Activated CD4-positive, alpha-beta T cell treated with anti-CD3 and anti-CD28 coated beads, Interleukin-2, Interleukin-4, amounts not matched to agents 100 ng/mL and 50 ng/mL, durations not matched to agents 16 hours and 8 hours (primary cell): ENCODE data around the gene SENP5.
"Not testable (repeated sequence)": the region's sequence is repeated elsewhere in the genome, so short reads cannot be mapped to it uniquely, and the experiment has no call there.

Source experiments
- DNase-seq: peaks from one replicate; pipeline ENCODE4 v3.0.0-alpha.2; 2020; ENCODE audit warnings: low spot score

The SENP5 gene, protein sequence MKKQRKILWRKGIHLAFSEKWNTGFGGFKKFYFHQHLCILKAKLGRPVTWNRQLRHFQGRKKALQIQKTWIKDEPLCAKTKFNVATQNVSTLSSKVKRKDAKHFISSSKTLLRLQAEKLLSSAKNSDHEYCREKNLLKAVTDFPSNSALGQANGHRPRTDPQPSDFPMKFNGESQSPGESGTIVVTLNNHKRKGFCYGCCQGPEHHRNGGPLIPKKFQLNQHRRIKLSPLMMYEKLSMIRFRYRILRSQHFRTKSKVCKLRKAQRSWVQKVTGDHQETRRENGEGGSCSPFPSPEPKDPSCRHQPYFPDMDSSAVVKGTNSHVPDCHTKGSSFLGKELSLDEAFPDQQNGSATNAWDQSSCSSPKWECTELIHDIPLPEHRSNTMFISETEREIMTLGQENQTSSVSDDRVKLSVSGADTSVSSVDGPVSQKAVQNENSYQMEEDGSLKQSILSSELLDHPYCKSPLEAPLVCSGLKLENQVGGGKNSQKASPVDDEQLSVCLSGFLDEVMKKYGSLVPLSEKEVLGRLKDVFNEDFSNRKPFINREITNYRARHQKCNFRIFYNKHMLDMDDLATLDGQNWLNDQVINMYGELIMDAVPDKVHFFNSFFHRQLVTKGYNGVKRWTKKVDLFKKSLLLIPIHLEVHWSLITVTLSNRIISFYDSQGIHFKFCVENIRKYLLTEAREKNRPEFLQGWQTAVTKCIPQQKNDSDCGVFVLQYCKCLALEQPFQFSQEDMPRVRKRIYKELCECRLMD

DNA sequence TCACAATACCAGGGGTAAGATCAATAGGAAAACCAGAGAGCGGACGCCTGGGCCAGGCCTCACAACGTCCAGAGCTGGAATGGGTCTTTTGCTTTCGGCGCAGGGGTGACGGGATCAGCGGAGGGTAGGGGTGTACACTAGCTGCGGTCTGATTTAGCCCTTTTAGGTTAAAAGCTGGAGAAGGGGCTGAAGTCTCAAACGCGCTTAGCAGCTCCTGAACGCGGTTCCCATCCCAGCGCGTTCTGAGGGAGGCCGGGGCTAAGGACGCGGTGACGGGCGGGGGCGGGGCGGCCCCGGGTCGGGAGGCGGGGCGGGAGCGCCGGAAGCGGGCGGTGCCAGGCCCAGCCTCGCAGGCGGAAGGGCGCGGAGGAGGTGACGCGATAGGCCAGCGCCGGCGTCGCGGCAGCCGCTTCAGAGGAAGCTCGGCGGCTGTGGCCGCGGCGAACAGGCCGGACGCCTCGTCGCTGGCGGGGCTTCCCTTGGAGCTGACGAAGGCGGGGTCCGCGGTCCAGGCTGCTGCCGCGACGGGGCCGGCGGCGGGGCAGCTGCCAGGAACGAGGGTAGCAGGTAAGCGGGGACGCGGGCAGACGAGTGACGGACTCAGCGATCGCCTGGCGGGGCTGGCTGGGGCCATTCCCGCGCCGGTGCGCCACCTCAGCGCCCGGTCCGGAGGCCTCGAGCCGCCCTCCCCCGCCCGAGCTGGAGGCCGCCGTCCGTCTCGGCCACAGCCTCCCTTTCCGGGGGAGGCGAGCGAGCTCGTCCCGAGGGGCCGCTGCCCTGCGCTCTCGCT, at the start of gene SENP5:
Gene SENP5, plus strand, starts transcription at position 414 of the 790 bp plus-strand sequence. CDS start 17,262 bp downstream, outside the sequence.
- peak; percentile 91 for DNase-seq

DNA sequence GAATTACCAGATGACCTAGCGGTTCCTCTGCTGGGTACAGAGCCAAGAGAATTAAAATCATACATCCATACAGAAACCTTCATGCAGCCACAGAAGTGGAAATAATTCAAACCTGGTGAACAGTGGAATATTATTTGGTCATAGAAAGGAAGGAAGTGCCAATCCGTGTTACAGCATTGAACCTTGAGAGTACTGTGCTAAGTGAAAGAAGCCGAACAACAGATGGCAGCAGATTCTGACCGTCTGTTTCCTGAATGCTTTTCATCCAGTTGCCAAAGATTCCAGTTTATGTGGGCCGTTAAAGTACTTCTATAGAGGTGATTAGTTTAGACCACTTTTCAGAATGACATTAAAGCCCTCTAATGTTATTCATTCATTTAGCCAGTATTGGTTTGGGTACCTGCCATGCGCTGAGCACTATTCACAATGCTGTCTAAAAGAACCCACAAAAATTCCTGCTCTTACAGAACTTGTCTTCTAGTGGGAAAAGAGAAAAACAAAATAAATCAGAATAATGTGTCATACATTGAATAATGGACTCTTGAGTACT, 45.8 kb upstream of the SENP5 start:
- DNase-seq, result no peak

DNA sequence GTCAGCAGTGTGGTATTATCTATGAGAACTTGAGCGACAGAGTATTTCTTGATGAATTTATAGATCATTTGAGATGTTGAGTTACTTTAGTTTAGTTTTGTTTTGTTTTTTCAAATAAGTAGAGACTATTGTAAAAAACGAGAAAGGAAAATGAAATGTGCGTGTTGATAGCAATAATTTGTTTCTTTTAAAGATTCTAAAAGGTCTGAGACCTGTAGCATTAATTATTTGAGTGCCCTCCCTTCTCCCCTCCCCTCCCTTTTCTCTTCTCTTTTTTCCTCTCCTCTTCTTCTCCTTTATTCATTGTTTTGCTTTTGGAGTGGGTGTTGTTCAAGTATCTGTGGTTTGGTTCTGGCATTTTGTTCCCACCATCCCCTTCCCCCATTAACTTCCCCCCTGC, 38.1 kb upstream of the SENP5 start:
- DNase-seq, result not testable (repeated sequence)

DNA sequence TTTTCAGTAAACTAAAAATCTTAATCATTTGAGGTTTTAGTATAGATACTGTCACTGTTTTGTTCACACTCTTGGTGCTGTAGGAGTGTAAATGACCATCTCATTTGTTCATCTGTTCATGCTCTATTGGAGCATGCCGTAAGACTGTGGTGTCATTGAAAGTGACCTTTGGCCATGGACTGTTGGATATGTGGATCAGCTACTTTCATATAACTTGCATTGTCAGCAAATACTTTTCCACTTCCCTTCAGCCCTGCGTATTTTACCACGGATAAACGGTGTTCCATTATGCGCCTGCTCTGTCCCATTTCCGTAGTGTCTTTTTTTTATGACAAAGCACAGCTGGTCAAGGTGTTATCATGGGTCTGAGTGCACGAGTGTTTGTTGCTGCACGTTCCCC, 32.6 kb upstream of the SENP5 start:
- DNase-seq, result no peak

DNA sequence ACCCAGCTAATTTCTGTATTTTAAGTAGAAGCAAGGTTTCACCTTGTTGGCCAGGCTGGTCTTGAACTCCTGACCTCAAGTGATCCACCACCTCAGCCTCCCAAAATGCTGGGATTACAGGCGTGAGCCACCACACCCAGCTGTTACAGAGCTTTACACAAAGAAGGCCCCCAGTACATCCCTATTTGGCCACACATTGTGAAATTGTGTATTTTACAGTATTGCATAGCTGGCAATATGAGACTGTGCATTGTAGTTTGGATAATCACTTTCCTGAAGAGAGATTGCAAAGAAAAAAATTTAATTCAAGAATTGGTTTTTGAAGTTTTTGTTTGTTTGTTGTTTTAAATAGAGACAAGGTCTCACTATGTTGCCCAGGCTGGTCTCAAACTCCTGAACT, 31.1 kb upstream of the SENP5 start:
- not testable (repeated sequence) for DNase-seq

DNA sequence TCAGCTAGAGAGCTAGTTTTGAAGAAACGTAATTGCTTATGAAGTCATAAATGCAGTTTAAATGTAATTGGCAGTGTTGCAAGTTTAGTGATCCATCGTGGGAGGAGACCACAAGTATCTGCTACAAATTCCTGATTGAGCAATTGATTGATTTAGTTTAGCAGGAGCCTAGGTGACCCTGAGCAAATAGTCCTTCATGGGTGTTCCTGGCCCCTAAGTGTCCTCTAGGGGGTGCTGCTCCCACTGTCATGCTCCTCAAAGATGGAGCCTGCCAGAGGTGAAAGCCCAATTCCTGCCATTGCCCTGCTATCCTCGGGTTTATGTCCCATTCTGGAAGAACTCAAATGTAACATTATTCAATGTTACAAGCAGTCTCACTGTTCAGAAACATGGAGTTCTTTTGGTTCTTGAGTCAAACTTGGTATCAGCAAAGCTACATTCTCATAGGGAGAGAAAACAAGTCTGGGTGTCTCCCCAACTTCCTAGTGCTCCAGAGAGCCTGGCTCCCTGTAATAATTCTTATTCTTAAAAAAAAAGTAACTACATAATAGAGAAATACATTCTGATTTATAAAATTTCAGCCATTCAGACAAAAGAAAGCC, 29.8 kb upstream of the SENP5 start:
- peak; percentile 77 for DNase-seq

DNA sequence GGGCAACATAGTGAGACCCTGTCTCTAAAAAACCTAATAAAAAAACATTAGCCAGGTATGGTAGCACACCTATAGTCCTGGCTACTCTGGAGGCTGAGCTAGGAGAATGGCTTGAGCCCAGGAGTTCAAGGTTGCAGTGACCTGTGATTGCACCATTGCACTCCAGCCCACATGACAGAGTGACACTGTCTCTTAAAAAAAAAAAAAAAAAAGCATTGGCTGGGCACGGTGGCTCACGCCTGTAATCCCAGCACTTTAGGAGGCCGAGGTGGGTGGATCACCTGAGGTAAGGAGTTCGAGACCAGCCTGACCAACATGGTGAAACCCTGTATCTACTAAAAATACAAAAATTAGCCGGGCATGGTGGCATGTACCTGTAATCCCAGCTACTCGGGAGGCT, 28.4 kb upstream of the SENP5 start:
- not testable (repeated sequence) for DNase-seq

DNA sequence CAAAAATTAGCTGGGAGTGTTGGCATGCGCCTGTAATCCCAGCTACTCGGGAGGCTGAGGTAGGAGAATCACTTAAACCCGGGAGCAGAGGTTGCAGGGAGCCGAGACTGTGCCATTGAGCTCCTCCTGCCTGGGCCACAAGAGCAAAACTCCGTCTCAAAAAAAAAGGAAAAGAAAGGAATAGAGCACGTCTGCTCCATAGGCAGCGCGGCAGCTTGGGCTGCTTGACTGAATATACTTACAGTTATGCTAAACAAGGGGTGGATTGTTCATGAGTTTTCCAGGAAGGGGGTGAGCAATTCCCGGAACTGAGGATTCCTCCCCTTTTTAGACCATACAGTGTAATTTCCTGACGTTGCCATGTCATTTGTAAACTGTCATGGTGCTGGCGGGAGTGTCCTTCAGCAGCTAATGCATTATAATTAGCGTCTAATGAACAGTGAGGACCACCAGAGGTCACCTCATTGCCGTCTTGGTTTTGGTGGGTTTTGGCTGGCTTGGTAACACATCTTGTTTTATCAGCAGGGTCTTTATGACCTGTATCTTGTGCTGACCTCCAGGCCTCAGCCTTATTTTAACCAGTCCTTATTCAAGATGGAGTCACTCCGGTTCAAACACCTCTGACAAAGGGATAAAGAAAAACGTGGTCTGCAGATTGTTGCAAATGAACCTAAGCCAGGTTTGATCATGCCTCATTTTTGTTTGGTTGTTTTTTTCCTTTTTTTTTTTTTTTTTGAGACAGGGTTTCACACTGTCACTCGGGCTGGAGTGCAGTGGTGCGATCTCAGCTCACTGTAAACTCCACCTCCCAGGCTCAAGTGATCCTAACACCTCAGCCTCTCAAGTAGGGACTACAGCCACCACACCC, 24.9 kb upstream of the SENP5 start:
- DNase-seq, result peak; percentile 28

DNA sequence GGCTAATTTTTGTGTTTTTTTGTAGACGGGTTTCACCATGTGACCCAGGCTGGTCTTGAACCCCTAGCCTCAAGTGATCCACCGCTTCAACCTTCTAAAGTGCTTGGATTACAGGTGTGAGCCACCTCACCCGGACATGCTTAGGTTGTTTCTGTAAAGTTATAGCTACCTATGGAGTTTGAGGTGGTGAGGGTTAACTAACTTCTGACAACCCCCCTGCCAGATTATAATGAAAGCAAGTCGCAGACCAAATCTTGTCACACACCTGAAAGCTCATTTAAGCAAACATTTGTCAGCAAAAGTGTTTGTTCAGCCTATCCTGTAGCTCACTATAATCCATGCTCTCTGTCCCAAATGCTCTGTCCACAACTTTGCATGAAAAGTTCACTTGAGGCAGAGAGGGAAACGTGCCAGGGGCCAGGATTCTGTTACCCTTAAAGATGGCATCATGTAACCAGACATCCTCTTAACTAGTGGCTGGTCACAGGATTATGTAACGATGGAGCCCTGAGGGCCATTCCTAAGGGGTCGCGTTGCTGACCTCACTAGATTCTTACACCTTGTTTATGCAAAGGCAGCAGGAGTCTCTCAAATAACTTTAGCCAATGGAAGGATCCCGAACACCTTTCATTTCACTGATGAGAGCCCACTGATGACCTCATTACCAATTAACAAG, 24.1 kb upstream of the SENP5 start:
- no peak for DNase-seq

DNA sequence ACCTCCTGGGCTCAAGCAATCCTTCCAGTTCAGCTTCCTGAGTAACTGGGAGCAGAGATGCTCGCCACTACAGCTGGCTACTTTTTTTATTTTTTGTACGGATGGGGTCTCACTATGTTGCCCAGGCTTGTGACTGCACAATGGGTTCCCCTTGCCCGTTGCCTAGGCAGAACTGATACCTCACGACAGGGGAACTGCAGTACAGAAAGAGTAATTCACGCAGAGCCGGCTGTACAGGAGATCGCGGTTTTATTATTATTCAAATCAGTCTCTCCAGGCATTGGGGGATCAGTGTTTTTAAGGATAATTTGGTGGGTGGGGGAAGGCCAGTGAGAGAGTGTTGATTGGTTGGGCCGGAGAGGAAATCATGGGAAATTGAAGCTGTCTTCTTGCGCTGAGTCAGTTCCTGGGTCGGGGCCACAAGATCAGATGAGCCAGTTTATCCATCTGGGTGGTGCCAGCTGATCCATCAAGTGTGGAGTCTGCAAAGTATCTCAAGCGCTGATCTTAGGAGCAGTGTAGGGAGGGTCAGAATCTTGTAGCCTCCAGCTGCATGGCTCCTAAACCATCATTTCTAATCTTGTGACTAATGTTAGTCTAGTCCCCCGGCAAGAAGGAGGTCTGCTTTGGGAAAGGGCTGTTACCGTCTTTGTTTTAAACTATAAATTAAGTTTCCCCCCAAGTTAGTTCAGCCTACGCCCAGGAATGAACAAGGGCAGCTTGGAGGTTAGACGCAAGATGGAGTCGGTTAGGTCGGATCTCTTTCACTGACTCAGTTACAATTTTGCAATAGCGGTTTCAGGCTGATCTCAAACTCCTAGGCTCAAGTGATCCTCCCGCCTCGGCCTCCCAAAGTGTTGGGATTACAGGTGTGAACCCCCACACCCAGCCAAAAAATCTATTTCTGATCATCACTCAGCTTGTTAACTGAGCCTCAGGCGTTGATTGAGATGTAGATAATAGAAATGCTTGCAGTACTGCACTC, 23.2 kb upstream of the SENP5 start:
- DNase-seq, result not testable (repeated sequence)

DNA sequence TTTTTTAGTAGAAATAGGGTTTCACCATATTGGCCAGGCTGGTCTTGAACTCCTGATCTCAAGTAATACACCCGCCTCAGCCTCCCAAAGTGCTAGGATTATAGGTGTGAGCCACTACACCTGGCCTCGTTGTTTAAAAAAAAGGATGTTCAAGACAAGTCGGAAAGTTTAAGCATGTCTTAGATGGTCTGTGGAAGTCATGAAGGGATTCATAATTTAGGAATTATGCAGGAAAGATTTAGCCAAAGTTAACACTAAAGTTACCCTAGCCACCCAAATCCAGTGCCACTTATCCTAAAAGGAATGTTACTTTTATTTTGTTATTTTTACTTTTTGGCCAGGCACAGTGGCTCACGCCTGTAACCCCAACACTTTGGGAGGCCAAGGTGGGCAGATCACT, 19.3 kb upstream of the SENP5 start:
- not testable (repeated sequence) for DNase-seq

DNA sequence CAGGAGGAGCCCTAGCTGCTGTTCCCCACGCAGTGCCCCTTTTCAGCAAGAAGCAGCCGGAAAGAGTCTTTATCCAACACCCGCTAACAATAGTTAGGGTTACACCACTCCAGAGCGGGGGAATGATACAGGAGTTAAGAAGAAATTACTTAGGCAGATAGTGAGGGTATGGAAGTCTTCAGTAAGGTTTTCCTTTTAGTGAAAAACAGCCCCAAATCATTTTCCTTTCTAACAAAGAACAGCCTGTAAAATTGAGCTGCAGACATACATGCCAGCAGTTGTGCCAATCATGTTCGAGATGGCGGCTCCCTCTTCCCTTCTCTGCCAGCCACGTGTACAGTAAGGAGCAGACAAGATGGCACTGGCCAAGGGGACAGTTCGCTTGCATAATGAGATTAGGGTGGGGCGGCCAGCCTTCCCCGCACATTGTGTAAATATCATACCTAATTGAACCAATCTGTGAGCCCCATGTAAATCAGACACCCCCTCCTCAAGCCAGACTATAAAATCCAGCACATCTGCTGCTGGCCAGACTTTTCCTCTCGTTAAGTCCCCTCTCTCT, 18.5 kb upstream of the SENP5 start:
- no peak for DNase-seq

DNA sequence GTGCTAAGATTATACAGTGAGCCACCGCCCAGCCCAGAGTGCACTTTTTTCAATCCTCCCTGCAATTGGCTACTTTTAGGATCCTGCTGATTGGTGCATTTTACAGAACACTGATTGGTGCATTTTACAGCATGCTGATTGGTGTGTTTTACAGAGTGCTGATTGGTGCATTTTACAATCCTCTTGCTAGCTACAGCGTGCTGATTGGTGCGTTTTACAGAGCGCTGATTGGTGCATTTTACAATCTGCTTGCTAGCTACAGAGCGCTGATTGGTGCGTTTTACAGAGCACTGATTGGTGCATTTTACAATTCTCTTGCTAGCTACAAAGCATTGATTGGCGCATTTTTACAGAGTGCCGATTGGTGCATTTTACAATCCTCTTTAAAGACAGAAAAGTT, 4.7 kb upstream of the SENP5 start:
- not testable (repeated sequence) for DNase-seq

DNA sequence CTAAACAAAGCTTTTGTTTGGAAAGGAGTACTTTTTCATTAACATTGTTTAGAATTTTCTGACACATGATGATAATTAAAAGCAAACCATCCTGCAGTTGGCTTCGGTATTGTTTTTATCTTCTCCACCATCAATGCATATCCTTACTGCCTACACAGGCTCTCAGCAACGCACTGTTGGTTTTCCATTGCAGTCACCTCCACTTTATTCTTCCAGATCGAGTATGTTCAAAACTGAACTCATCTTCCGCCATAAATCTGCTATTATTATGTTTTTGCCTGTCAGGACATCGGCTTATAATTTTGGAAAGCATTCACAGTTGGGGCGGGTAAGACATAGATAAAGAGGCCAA, 589 bp upstream of the SENP5 start:
- no peak for DNase-seq

DNA sequence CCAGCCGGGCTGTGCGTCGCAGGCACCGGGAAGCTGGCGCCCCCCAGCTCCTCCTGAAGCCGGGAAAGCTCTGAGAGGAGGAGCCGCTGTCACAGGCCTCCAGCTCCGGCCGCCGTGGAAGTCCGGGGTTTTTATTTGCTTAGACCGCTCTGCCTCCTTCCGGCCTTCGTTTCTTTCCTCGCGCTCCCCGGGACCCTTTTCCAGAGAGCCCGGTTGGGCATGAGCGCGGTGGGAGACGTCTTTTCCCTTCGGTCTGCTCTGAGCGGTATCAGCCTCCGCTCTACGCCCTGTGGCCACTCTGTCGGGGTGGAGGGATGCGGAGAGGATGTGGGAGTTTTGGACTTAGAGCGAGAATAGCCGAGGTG, 559 bp downstream of the SENP5 start:
- peak; percentile 10 for DNase-seq

DNA sequence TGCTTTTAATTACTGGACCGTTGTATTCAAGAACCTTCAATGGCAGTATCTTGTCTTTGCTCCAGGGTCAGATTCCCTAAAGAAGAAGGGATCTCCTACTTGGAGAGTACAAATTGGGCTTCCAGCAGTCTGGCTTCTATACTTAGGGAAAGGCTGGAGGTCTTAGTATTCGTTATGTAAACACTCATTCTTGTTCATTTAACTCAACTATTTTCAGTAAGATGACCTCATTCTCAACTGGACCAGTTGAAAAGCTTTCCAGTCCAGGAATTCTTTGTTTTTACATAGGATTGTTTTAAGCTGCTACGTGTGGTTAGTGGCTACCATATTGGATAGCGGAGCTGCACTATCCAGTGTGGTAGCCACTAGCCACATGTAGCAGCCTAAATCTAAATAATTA, 4.6 kb downstream of the SENP5 start:
- no peak for DNase-seq

DNA sequence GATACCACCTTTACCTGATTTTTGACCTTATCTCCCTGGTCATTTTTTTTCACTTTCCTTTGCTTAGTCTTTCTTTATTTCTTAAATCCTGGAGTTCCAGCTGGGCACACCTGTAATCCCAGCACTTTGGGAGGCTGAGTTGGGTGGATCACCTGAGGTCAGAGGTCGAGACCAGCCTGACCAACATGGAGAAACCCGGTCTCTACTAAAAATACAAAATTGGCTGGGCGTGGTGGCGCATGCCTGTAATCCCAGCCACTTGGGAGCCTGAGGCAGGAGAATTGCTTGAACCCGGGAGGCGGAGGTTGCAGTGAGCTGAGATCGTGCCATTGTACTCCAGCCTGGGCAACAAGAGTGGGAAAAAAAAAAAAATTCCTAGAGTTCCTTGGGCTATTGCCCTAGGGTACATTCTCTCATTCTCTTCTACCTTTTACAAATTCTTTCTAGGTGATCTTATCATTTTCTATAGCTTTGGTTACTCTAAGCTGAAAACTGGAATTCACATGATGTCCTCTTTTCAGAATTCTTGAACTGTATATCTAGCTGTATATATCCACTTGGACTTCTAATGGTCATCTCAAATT, 6.9 kb downstream of the SENP5 start:
- not testable (repeated sequence) for DNase-seq

DNA sequence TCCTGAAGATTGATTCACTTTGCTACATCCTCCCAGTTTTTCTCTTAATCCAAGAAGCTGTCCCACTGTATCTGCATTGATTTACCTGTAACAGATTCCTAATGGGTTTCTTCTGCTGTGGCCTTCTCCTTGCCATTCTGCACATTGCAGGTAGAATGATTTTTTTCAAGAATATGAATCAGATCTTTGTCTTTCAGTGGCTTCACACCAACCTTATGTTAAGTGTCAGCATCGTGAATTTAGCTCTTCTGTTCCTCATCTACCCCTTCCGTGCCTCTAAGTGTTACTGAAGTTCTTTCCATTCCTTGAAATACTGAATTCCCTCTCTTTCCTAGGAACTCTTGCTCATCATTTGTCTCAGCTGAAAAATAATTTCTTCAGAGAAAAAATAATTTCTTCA, 7.5 kb downstream of the SENP5 start:
- DNase-seq, result no peak
